Measurements from ENCODE around the gene LSAMP.

GRCh38 chr3:115853104-115853503 lies 592.2 kb downstream of the LSAMP start:
- no peak for TF ChIP-seq CTCF (IDR thresholded peaks at IDR 0.05)
- TF ChIP-seq POLR2A (IDR thresholded peaks at IDR 0.05): no peak
